ENCODE data around the gene IKZF5. TPM values are rescaled to one million over a fixed set of nuclear protein-coding genes. Genes with fewer than 3 reads are reported as not detected.

The IKZF5 gene
- total RNA-seq, 1 experiment from 2014 or later = 10.4 TPM

DNA sequence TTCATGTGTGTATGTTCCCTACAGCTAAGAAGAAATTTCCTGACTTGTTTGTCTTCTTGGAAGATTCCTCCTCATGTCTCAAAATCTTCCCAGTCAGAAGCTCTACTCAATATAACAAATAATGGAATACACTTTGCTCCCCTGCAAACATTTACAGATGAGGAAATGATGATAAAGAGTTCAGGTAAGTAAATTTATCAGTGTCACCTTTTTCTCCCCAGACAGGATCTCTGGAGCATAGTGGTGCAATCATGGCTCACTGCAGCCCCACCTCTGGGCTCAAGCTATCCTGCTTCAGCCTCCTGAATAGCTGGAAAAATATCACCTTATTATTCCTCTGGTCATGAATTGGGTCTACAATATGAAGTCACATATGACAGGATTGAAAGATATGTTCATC is 25.7 kb upstream of the IKZF5 start:
- H3K27me3 Mint-ChIP-seq (ENCODE audit: insufficient read depth, unreplicated experiment) = no peaks in the 10 kb centered on the region
- H3K4me1 ChIP-seq = no peaks in the 10 kb centered on the region
- no peaks in the 10 kb centered on the region for H3K27me3 ChIP-seq (replicated peaks; ENCODE audit: control insufficient read depth, insufficient read depth, low read length)
- TF ChIP-seq CTCF (IDR thresholded peaks at IDR 0.05; ENCODE audit: insufficient read depth in 1 of 2, low read depth in 1 of 2, low read length in 1 of 2, severe bottlenecking in 1 of 2, unreplicated experiment in 1 of 2) = no peak
- DNase-seq = no peak
- H3K36me3 Mint-ChIP-seq (ENCODE audit: insufficient read depth, unreplicated experiment) = peaks cover 6% of the 10 kb centered on the region
- intact Hi-C loops (cut with micrococcal nuclease; ENCODE audit: unreplicated experiment) = no loop called here
- no peaks in the 10 kb centered on the region for H3K9me3 ChIP-seq
- CTCF ChIA-PET = interaction anchor here (1.3 to 2.0 kb wide), 2 partner anchors 8 to 13 kb away, joined by 3 to 6 read pairs; no protein-coding TSS in a partner anchor
- no TSS peak for BruUV-seq (replicated peaks)
- H3K4me1 Mint-ChIP-seq (ENCODE audit: low read depth, unreplicated experiment) = no peaks in the 10 kb centered on the region
- no peak overlapping the region for H3K27ac Mint-ChIP-seq (ENCODE audit: unreplicated experiment)
- H3K4me3 Mint-ChIP-seq (ENCODE audit: unreplicated experiment) = no peak overlapping the region
- H3K9me3 Mint-ChIP-seq (ENCODE audit: unreplicated experiment) = no peaks in the 10 kb centered on the region
- no peak overlapping the region for H3K4me3 ChIP-seq (ENCODE audit: low read depth, low read length)
- POLR2A ChIA-PET = no interaction called here
- H3K36me3 ChIP-seq (ENCODE audit: control insufficient read depth, insufficient read depth, low read length) = no peaks in the 10 kb centered on the region

DNA sequence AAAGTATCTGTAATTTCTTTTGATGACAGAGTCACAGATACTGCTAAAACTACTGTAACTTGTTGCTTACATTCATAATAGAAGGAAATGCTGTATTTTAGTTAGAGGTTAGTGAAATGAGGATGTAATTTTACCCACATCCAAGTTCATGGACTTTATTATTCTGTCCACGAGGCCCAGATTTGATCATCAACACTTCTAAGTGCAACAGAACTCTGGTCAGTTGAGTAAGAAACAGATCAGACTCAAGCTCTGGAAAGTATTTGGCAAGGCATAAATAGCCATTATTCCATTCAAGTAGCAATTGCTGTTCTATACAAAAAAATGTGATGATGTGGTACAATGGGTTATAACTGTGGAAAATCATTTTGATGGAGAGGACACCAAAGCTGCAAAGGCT is 22.5 kb upstream of the IKZF5 start:
- H3K27me3 ChIP-seq (replicated peaks; ENCODE audit: control insufficient read depth, insufficient read depth, low read length) = no peaks in the 10 kb centered on the region
- no peak overlapping the region for H3K4me3 ChIP-seq (ENCODE audit: low read depth, low read length)
- intact Hi-C loops (cut with micrococcal nuclease; ENCODE audit: unreplicated experiment) = no loop called here
- Mint-ChIP-seq H3K36me3 (ENCODE audit: insufficient read depth, unreplicated experiment) (peaks cover 6% of the 10 kb centered on the region), H3K9me3 (ENCODE audit: unreplicated experiment) (no peaks in the 10 kb centered on the region), H3K27ac (ENCODE audit: unreplicated experiment) (no peak overlapping the region), H3K4me3 (ENCODE audit: unreplicated experiment) (no peak overlapping the region), H3K27me3 (ENCODE audit: insufficient read depth, unreplicated experiment) (no peaks in the 10 kb centered on the region), H3K4me1 (ENCODE audit: low read depth, unreplicated experiment) (no peaks in the 10 kb centered on the region)
- DNase-seq = no peak
- H3K36me3 ChIP-seq (ENCODE audit: control insufficient read depth, insufficient read depth, low read length) = no peaks in the 10 kb centered on the region
- POLR2A ChIA-PET = no interaction called here
- TF ChIP-seq CTCF (IDR thresholded peaks at IDR 0.05; ENCODE audit: insufficient read depth in 1 of 2, low read depth in 1 of 2, low read length in 1 of 2, severe bottlenecking in 1 of 2, unreplicated experiment in 1 of 2) = no peak
- H3K9me3 ChIP-seq = no peaks in the 10 kb centered on the region
- no peaks in the 10 kb centered on the region for H3K4me1 ChIP-seq
- CTCF ChIA-PET = no interaction called here
- no TSS peak for BruUV-seq (replicated peaks)

- CTCF ChIA-PET = no interaction called here
- no TSS peak for BruUV-seq (replicated peaks)
- Mint-ChIP-seq H3K9me3 (ENCODE audit: unreplicated experiment) (no peaks in the 10 kb centered on the region), H3K36me3 (ENCODE audit: insufficient read depth, unreplicated experiment) (no peaks in the 10 kb centered on the region), H3K4me1 (ENCODE audit: low read depth, unreplicated experiment) (no peaks in the 10 kb centered on the region), H3K27ac (ENCODE audit: unreplicated experiment) (no peak overlapping the region), H3K4me3 (ENCODE audit: unreplicated experiment) (no peak overlapping the region), H3K27me3 (ENCODE audit: insufficient read depth, unreplicated experiment) (no peaks in the 10 kb centered on the region)
- Histone ChIP-seq H3K4me1 (no peaks in the 10 kb centered on the region), H3K4me3 (ENCODE audit: low read depth, low read length) (no peak overlapping the region), H3K27me3 (replicated peaks; ENCODE audit: control insufficient read depth, insufficient read depth, low read length) (no peaks in the 10 kb centered on the region), H3K9me3 (no peaks in the 10 kb centered on the region), H3K36me3 (ENCODE audit: control insufficient read depth, insufficient read depth, low read length) (no peaks in the 10 kb centered on the region)
- intact Hi-C loops (cut with micrococcal nuclease; ENCODE audit: unreplicated experiment) = no loop called here
- TF ChIP-seq CTCF (IDR thresholded peaks at IDR 0.05; ENCODE audit: insufficient read depth in 1 of 2, low read depth in 1 of 2, low read length in 1 of 2, severe bottlenecking in 1 of 2, unreplicated experiment in 1 of 2) = no peak
- POLR2A ChIA-PET = no interaction called here
- DNase-seq = no peak
Observed at GRCh38 chr10:123027861-123028260, 19.3 kb upstream of the IKZF5 start.
